BLaER1 (cell line): Measurements from ENCODE around the gene DGKG.
A peak's percentile ranks its signal among the peaks of the same experiment; 100 is the strongest.

Source experiments
- H3K27ac ChIP-seq: shearing (Covaris generic); formaldehyde crosslinking; 2 replicates; pipeline ENCODE4 v1.8.1; 2022
- H3K27me3 ChIP-seq: shearing (Covaris generic); formaldehyde crosslinking; 2 replicates; pipeline ENCODE4 v1.8.1; 2022
- H3K36me3 ChIP-seq: shearing (Covaris generic); formaldehyde crosslinking; 2 replicates; pipeline ENCODE4 v1.8.1; 2022
- H3K4me1 ChIP-seq: shearing (Covaris generic); formaldehyde crosslinking; 2 replicates; pipeline ENCODE4 v1.8.1; 2022
- H3K4me2 ChIP-seq: shearing (Covaris generic); formaldehyde crosslinking; 2 replicates; pipeline ENCODE4 v1.8.1; 2022
- H3K4me3 ChIP-seq: shearing (Covaris generic); formaldehyde crosslinking; 2 replicates; pipeline ENCODE4 v1.8.1; 2022
- H3K9ac ChIP-seq: shearing (Covaris generic); formaldehyde crosslinking; 2 replicates; pipeline ENCODE4 v1.8.1; 2022
- H3K9me3 ChIP-seq: shearing (Covaris generic); formaldehyde crosslinking; 2 replicates; pipeline ENCODE4 v1.8.1; 2022
- H4K20me1 ChIP-seq: shearing (Covaris generic); formaldehyde crosslinking; 2 replicates; pipeline ENCODE4 v1.8.1; 2022
- Cebpa-rat ChIP-seq: shearing (Covaris generic); IDR thresholded peaks from 2 replicates; pipeline ENCODE4 v1.8.1; 2022

The DGKG gene

DNA sequence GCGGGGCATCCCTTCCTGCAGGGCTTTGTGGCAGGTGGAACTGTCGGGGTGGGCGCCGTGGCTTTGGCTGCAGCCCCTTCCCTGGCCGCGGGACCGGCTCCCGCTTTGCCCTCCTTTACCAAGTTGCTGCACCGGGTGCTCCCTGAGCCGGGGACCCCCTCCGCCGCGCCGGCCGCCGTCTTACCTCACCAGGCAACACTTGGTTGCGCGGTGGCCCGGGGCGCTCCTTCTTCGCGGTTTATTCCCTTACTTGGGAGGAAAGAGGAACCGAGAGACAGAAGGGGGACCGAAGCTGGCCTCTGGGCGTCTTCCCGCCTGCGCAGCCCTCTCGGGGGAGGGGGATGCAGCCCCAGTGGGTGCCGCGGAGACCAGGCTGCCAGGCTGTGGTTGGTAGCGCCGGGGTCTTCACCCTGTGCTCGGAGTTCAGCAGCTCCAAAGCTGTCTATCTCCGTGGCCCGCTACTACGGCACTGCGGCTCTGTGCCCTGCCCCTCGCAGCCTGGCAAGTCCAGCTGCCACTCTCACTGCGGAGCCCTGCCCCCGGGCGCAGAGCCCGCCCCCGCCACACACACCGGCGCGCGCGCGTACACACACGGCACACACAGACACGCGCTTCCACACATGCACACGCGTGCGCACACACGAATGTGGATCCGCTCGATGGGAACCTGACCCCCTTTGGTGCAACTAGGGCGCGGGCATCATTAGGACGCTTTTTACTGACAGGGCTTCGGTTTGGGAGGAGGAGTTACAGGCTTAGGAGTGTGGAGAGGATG is at the start of gene DGKG:
DGKG (minus strand) TSS at position 473 of the 775 bp plus-strand sequence. CDS start 41,775 bp downstream, outside the sequence.
- no peak for TF ChIP-seq Cebpa-rat
- 0 out of 2 replicates have a peak within 1 kb of the TSS, but pooled peaks have one; percentile 24 for H3K9ac ChIP-seq
- no peaks in the 10 kb centered on the region for H3K36me3 ChIP-seq
- H3K4me1 ChIP-seq = peaks cover 21% of the 10 kb centered on the region
- H3K4me3 ChIP-seq = peak within 1 kb of the TSS; percentile 67
- 0 out of 2 replicates have a peak, but pooled peaks cover 12% of the 10 kb centered on the region for H4K20me1 ChIP-seq
- peaks cover 43% of the 10 kb centered on the region for H3K27me3 ChIP-seq
- no peak within 1 kb of the TSS for H3K27ac ChIP-seq
- peak within 1 kb of the TSS; percentile 96 for H3K4me2 ChIP-seq
- no peaks in the 10 kb centered on the region for H3K9me3 ChIP-seq

DNA sequence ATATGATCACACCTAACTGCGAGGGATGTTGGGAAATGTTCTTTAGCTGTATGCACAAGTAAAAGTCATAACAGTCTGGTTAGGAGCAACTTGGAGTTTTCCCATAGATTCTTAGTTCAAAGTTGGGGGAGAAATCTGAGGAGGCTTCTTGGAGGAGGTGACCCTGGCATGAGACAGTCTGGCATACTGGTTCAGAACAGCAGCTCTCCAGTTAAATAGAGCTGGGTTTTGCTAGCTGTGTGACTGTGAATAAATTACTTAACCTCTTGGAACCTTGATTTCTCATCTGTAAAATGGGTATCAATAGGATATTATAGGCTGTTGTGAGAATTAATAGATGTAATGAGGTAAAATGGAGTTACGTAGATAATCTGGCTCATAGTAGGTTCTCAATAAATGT is 49.1 kb upstream of the DGKG start:
- no peaks in the 10 kb centered on the region for H3K27me3 ChIP-seq
- H3K4me3 ChIP-seq = no peak overlapping the region
- H3K4me2 ChIP-seq = no peak overlapping the region
- no peak for TF ChIP-seq Cebpa-rat
- H3K4me1 ChIP-seq = peaks cover 31% of the 10 kb centered on the region
- H3K9ac ChIP-seq = no peak overlapping the region
- H3K36me3 ChIP-seq = no peaks in the 10 kb centered on the region
- H3K27ac ChIP-seq = no peak overlapping the region
- H4K20me1 ChIP-seq = no peaks in the 10 kb centered on the region
- no peaks in the 10 kb centered on the region for H3K9me3 ChIP-seq

DNA sequence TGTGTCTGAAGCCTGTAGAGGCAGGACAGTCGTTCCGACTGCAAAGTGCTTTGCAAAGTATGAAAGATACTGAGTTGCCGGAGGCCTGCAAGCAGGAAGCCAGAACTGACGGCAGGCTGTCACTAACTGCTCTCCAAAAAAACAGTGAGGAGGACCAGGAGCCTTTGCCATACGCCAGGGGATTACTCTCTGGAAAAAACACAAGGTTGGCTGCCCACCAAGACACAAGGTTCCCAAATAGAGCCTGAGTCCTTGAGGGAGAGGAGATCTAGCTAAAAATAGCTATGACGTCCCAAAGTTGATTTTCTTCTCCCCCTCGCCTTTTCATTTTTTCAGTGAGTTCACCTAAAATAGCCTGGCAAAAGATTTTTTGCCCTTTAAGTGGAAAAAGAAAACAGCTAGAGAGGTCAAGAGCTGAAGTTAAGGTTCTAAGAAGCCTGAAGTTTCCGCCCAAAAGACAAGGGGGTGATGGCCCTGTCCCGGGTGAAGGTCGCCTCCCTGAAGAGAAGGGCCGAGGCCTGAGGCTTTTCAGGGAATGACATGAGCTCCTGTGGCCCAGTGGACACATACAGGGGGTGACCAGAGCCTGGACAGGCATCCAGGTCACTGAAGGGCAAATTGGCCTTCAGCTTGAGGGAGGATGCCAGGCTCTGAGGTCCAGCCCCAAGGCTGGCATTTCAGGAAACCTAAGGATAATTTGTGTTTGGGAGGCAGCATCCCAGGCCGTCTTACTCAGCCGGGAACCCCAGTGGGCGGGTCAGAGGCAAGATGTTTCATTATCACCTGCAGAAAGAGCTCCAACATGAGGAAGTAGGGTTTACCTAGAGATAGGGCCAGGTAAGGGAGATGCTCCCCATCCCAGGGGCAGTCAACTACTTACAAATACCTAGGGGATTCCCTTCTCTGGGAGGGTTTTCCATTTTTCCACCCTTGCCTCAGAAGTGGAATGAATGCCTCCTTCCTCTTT is 44.9 kb upstream of the DGKG start:
- no peaks in the 10 kb centered on the region for H3K36me3 ChIP-seq
- H3K4me3 ChIP-seq = no peak overlapping the region
- H3K27ac ChIP-seq = no peak overlapping the region
- H3K4me1 ChIP-seq = no peaks in the 10 kb centered on the region
- H3K4me2 ChIP-seq = no peak overlapping the region
- H4K20me1 ChIP-seq = no peaks in the 10 kb centered on the region
- no peaks in the 10 kb centered on the region for H3K27me3 ChIP-seq
- H3K9ac ChIP-seq = no peak overlapping the region
- no peak for TF ChIP-seq Cebpa-rat
- peaks cover 4% of the 10 kb centered on the region for H3K9me3 ChIP-seq

- no peaks in the 10 kb centered on the region for H3K27me3 ChIP-seq
- no peak overlapping the region for H3K27ac ChIP-seq
Observed at GRCh38 chr3:186401556-186401955, 39.5 kb upstream of the DGKG start.

DNA sequence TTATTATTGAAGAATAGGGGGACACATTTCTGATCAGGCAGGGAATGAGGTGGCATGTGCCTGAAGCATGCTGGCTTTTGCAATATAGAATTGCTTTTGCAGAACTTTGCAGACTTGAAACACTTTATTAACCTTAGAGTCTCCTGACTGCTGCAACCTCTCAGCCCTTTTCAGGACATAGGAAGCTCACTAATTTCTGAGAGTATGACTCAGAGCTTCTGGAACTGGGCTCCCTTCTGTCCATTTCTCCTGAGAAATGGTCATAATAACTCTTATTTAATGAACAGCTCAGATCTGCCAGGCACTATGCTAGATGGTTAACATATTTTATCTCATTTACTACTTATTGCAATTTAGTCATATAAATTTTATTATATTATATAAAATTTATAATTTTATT is 38.6 kb upstream of the DGKG start:
- Histone ChIP-seq H3K9ac (no peak overlapping the region), H3K4me2 (no peak overlapping the region), H3K36me3 (no peaks in the 10 kb centered on the region), H3K27ac (no peak overlapping the region), H3K4me1 (no peaks in the 10 kb centered on the region), H4K20me1 (no peaks in the 10 kb centered on the region), H3K9me3 (peaks cover 14% of the 10 kb centered on the region), H3K4me3 (no peak overlapping the region), H3K27me3 (no peaks in the 10 kb centered on the region)
- no peak for TF ChIP-seq Cebpa-rat

More at GRCh38 chr3:186401556-186401955, 39.5 kb upstream of the DGKG start:
- Histone ChIP-seq H3K36me3 (no peaks in the 10 kb centered on the region), H3K4me1 (no peaks in the 10 kb centered on the region), H3K4me2 (no peak overlapping the region), H3K9me3 (peaks cover 14% of the 10 kb centered on the region), H4K20me1 (no peaks in the 10 kb centered on the region), H3K9ac (no peak overlapping the region), H3K4me3 (no peak overlapping the region)
- no peak for TF ChIP-seq Cebpa-rat

DNA sequence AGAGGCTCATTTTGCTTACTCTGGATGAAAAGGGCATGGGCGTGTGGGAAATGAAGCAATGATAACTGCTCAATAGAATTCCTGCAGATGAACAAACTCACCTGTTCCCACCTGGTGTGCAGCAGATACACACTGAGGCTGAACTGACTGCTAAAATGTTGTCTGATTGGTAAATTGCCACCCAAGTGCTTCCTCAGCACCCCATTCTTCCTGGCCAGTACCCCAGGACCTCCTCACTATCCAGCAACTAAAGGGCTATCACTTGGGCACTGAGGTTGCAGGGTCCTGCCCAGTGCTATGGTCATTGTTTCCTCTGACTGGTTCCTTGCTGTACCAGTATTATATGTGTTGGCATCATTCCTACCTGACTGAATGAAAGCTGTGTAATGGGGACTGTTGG is 38.0 kb upstream of the DGKG start:
- Histone ChIP-seq H3K9me3 (peaks cover 14% of the 10 kb centered on the region), H3K4me1 (no peaks in the 10 kb centered on the region), H3K4me2 (no peak overlapping the region), H3K9ac (no peak overlapping the region), H4K20me1 (no peaks in the 10 kb centered on the region), H3K36me3 (no peaks in the 10 kb centered on the region), H3K27me3 (no peaks in the 10 kb centered on the region), H3K27ac (no peak overlapping the region), H3K4me3 (no peak overlapping the region)
- TF ChIP-seq Cebpa-rat = no peak

- Histone ChIP-seq H3K27ac (no peak overlapping the region), H4K20me1 (no peaks in the 10 kb centered on the region), H3K4me3 (no peak overlapping the region), H3K4me2 (no peak overlapping the region), H3K27me3 (no peaks in the 10 kb centered on the region), H3K9ac (no peak overlapping the region), H3K36me3 (no peaks in the 10 kb centered on the region), H3K4me1 (no peaks in the 10 kb centered on the region), H3K9me3 (peaks cover 6% of the 10 kb centered on the region)
- TF ChIP-seq Cebpa-rat = no peak
Observed at GRCh38 chr3:186394566-186395217, 32.7 kb upstream of the DGKG start.

GRCh38 chr3:186386883-186387560 is 25.0 kb upstream of the DGKG start:
- no peaks in the 10 kb centered on the region for H4K20me1 ChIP-seq
- H3K4me3 ChIP-seq = no peak overlapping the region
- TF ChIP-seq Cebpa-rat = no peak
- H3K9ac ChIP-seq = no peak overlapping the region
- no peak overlapping the region for H3K4me2 ChIP-seq
- H3K36me3 ChIP-seq = no peaks in the 10 kb centered on the region
- peaks cover 9% of the 10 kb centered on the region; the same call in 1 of the 2 replicates for H3K9me3 ChIP-seq
- H3K4me1 ChIP-seq = peaks cover 44% of the 10 kb centered on the region
- H3K27ac ChIP-seq = no peak overlapping the region
- H3K27me3 ChIP-seq = no peaks in the 10 kb centered on the region
